ENCODE data around the gene PHKB.

PHKB gene

DNA sequence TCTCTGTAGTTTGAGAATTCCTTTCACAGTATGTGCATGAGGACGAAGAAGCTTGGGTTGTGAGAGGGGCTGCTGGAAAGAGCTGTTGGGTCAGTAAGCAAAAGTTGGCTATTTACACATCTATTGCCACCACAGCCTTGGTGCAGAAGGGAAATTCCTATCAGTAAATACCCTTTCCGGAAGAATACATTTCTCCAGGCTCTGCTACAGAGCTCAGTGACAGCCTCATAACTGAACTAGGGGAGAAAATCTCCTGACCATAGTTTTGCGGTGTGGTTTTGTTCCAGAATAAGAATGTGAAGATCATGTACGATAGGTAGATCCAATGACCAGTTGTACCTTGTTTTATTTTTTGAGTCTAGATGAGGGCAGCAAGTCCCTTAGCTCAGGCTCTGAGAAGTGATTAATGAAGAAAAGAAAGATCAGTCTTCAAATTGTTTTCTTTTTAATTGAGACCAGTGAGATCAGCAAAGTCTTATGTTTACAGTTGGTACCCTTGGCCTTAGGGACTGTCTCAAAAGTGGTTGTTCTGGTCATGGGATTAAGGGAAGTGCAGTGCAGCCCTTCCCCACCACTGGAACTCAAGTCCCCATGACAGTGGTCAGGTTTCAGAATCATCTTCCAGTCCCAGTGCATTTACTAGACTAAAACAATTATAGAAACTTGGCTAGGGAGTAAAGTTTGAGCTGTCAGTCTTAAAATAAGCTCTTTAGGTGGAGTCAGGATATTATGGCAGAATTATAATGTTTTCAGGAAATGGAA, 123.5 kb downstream of the PHKB start:
- TF ChIP-seq POLR2A (IDR thresholded peaks at IDR 0.05; ENCODE audit: low read depth, low read length): no peak
- no peak for FAIRE-seq
- DNase-seq (ENCODE audit: insufficient read length): no peak

DNA sequence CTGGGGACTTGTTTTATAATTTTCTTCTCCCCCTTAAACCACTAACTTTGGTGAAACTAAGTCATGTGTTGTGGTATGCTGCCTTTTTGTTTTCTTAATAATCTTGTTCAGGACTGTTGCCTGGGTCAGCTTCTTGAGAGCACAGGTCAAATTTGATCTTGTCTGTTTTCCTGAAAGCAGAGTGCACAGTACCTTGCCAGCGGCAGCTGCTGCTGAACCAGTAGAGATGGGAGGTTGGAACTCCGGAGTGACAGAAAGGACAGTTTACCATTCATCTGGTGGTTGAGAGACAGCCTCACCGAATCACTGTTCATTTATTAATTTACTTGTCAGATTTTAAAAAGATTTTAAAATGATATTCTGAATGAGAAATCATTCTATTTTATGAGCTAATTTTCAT, 125.0 kb downstream of the PHKB start:
- FAIRE-seq: no peak
- TF ChIP-seq POLR2A (IDR thresholded peaks at IDR 0.05; ENCODE audit: low read depth, low read length): no peak
- no peak for TF ChIP-seq TAF1 (IDR thresholded peaks at IDR 0.05; ENCODE audit: borderline replicate concordance, low read depth, low read length)
- no peak for TF ChIP-seq POLR2AphosphoS5 (IDR thresholded peaks at IDR 0.05; ENCODE audit: low read depth, low read length)
- no peak for DNase-seq (ENCODE audit: insufficient read length)

DNA sequence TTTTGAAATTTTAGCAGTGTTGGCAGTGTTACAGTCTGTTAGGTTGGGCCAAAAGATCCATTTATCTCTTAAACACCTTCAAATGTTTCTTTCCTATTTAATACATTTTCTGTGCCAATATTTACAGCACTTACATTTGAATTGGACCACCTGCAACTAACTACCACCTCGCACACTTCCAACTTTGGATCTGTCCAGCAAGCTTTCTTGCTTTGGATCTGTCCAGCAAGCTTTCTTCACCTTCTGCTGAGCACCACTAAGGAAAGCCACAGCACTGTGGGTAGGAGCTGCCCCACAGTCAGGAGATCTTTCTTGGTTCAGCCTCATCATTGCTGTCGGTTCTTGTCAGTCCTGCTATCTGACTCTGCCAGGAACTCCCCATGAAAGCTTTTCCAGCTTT, 129.3 kb downstream of the PHKB start:
- TF ChIP-seq POLR2A (IDR thresholded peaks at IDR 0.05; ENCODE audit: low read depth, low read length) (no peak), TAF1 (IDR thresholded peaks at IDR 0.05; ENCODE audit: borderline replicate concordance, low read depth, low read length) (no peak), POLR2AphosphoS5 (IDR thresholded peaks at IDR 0.05; ENCODE audit: low read depth, low read length) (no peak)
- FAIRE-seq: no peak
- no peak for DNase-seq (ENCODE audit: insufficient read length)

DNA sequence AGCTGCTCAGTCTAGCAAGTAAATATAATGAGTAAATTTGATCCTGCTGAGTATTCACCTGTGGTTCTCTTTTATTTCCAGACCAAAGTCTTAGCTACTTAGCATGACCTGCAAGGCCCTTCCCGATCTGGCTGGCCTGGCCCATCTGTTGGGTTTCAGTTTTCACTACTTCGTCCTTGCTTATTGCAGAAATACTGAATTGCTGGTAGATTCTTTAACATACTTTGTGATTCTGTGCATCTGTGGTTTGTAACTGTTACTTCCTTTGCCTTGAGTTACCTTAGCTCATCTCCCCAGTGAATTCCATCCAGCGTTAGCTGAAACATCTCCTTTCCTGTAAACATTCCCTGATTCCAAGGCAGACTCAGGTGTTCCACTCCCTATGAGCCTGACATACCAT, 131.1 kb downstream of the PHKB start:
- FAIRE-seq (no peak), DNase-seq (ENCODE audit: insufficient read length) (no peak)
- no peak for TF ChIP-seq TAF1 (IDR thresholded peaks at IDR 0.05; ENCODE audit: borderline replicate concordance, low read depth, low read length)
- TF ChIP-seq POLR2AphosphoS5 (IDR thresholded peaks at IDR 0.05; ENCODE audit: low read depth, low read length): no peak
- no peak for TF ChIP-seq POLR2A (IDR thresholded peaks at IDR 0.05; ENCODE audit: low read depth, low read length)

DNA sequence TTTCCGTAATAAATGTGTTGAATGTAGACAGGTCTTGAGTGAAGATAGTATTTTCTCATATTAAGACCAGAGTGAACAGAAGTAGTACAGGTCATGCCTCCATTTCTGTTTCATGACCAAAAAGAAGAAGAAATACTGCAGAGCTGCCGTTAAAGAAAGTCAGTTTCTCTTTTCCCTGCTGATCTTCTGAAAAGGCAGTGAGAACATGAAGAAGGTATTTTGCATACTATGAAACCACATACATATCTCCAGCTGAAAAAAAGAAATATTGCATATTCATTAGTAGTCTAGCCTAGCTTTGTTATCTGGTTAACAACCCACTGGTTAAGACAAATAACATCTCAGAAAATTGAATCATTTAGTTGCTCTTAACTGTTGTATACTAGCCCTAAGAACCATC, 138.4 kb downstream of the PHKB start:
- FAIRE-seq (peak; percentile 56), DNase-seq (ENCODE audit: insufficient read length) (no peak)
- TF ChIP-seq TAF1 (IDR thresholded peaks at IDR 0.05; ENCODE audit: borderline replicate concordance, low read depth, low read length) (no peak), POLR2AphosphoS5 (IDR thresholded peaks at IDR 0.05; ENCODE audit: low read depth, low read length) (no peak), POLR2A (IDR thresholded peaks at IDR 0.05; ENCODE audit: low read depth, low read length) (no peak)

DNA sequence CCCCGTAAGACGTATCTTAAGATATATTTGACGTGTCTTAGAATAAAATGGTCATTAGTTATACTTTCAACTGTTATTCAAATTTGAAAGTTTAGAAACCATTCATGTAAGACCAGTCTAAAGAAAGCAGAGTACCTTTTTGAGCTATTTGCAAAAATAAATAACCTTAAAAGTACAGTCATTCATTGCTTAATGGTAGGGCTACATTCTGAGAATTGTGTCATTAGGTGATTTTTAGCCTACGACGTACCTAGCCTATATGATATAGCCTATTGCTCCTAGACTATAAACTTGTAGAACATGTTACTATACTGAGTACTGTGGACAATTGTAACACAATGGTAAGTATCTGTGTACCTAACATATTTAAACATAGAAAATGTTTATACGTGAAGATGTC, 139.2 kb downstream of the PHKB start:
- TF ChIP-seq TAF1 (IDR thresholded peaks at IDR 0.05; ENCODE audit: borderline replicate concordance, low read depth, low read length): no peak
- no peak for FAIRE-seq
- DNase-seq (ENCODE audit: insufficient read length): no peak

DNA sequence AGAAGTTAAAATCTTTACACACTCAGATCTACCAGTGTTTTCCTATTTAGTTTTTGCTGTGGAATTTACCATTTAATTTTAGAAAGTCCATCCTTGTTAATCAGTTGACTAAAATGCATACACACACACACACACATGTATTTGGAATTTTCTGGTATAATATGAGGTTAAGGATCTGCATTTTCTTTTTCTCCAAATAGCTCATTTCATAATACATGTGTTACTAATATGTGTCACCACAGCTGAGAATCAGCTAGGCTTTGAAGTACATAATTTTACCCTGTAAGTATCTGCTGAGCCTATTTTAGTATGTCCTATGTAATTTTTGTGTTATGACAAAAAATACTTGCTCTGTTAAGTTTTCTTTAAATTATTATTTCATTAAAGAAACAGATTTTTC, 143.2 kb downstream of the PHKB start:
- FAIRE-seq (no peak), DNase-seq (ENCODE audit: insufficient read length) (no peak)
- TF ChIP-seq POLR2AphosphoS5 (IDR thresholded peaks at IDR 0.05; ENCODE audit: low read depth, low read length) (no peak), TAF1 (IDR thresholded peaks at IDR 0.05; ENCODE audit: borderline replicate concordance, low read depth, low read length) (no peak), POLR2A (IDR thresholded peaks at IDR 0.05; ENCODE audit: low read depth, low read length) (no peak)

DNA sequence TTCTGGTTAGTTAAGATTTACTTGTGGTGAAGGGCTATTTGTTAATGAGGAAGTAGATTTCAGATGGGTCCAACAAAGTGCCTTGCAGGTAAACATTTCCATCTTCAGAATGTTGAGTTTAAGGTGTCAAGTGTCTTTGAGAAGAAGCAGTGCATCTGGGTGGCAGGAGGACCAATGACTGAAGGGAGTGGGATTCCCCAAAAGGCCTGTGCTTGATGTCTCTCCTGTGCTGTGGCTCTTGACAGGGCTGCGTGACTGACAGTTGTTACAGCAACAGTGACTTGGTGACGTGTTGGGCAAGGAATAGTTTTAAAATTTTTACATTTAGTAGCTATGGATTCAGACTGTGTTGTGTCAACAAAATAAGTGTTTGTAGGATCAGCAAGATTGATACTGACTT, 149.9 kb downstream of the PHKB start:
- DNase-seq (ENCODE audit: insufficient read length) (no peak), FAIRE-seq (no peak)
- TF ChIP-seq TAF1 (IDR thresholded peaks at IDR 0.05; ENCODE audit: borderline replicate concordance, low read depth, low read length): no peak
- TF ChIP-seq POLR2AphosphoS5 (IDR thresholded peaks at IDR 0.05; ENCODE audit: low read depth, low read length): no peak
- no peak for TF ChIP-seq POLR2A (IDR thresholded peaks at IDR 0.05; ENCODE audit: low read depth, low read length)

DNA sequence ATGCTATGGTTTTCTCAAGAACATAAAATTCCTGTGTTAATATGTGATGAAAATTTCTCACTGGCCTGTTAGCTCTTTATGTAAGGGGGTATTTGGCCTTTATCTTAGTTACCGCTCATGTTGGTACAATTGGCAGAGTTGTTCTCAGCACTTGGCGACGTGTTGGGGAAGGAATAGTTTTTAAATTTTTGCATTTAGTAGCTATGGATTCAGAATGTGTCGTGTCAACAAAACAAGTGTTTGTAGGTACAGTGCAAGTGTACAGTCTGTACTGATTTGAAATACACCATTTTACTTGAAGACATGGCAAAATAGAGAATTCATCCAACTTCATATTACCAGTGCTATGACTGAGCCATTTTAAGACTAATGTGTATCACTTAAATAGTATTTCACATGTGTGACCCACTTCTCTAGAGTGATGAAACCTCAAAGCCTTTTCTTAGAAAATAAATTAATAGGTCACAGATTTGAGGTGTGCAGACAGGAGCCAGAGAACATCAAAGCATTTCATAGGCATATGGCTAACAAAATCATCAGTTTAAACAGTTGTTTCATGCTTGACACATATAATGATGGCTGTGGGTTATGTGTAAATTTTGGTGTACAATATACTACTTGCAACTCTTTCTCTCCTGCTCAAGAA, 150.8 kb downstream of the PHKB start:
- TF ChIP-seq TAF1 (IDR thresholded peaks at IDR 0.05; ENCODE audit: borderline replicate concordance, low read depth, low read length) (no peak), POLR2AphosphoS5 (IDR thresholded peaks at IDR 0.05; ENCODE audit: low read depth, low read length) (no peak), POLR2A (IDR thresholded peaks at IDR 0.05; ENCODE audit: low read depth, low read length) (no peak)
- no peak for DNase-seq (ENCODE audit: insufficient read length)
- no peak for FAIRE-seq

DNA sequence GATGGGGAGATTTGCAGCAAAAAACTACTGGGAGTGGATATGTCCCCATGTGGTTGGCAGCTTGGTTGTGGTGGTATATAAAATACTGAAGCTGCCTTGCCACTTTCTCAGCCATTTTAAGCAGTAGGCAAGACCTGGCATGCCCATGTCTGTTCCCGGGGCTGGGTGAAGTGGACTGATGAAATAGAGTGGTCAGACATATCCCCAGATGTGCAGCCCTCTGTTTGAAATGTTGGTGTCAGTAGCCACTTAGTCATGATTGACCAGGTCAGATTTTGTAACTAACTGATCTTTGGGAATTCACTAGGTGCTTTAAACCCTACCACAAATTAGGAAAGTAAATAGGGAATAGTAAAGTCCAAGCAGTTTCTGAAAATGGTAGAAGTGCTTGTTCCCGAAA, 151.6 kb downstream of the PHKB start:
- DNase-seq (ENCODE audit: insufficient read length) (no peak), FAIRE-seq (no peak)
- TF ChIP-seq POLR2A (IDR thresholded peaks at IDR 0.05; ENCODE audit: low read depth, low read length) (no peak), TAF1 (IDR thresholded peaks at IDR 0.05; ENCODE audit: borderline replicate concordance, low read depth, low read length) (no peak), POLR2AphosphoS5 (IDR thresholded peaks at IDR 0.05; ENCODE audit: low read depth, low read length) (no peak)

DNA sequence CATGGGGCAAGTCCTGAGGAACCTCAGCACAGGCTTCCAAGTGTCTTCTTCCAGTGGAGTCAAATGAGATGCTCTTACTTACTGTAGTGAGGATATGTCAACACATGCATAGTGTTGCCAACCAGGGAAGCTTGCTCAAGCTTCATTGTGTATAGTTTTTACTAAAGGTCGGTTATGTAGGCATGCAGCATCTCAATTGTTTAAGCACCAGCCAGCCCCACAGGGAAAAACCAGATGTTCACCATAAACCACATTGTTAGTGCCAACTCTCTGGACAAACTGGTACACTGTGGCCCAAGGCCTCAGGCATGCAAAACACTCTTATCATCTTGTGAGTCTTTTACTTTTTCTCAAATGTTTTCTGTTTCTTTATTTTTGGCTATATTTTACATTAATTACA, 152.1 kb downstream of the PHKB start:
- TF ChIP-seq POLR2AphosphoS5 (IDR thresholded peaks at IDR 0.05; ENCODE audit: low read depth, low read length) (no peak), POLR2A (IDR thresholded peaks at IDR 0.05; ENCODE audit: low read depth, low read length) (no peak), TAF1 (IDR thresholded peaks at IDR 0.05; ENCODE audit: borderline replicate concordance, low read depth, low read length) (no peak)
- no peak for DNase-seq (ENCODE audit: insufficient read length)
- FAIRE-seq: no peak

DNA sequence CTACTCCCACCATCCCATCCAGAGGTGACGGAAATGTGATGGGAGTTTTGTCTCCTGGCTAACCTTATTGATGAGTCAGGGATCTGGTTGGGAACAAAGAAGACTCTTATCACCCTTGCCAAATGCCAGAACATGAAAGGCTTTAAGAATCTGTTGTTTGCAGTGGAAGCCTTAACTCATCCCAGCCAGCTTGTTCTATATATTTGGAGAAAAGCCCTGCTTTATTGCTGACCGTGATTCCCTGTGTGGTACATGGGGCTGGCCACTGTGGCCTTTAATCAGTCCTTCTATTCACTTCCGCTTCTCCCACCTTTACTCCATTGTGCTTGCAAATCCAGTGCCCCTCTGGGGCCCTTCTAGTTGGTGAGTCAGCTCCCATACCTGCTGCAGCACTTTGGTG, 156.6 kb downstream of the PHKB start:
- FAIRE-seq (no peak), DNase-seq (ENCODE audit: insufficient read length) (no peak)
- TF ChIP-seq TAF1 (IDR thresholded peaks at IDR 0.05; ENCODE audit: borderline replicate concordance, low read depth, low read length) (no peak), POLR2AphosphoS5 (IDR thresholded peaks at IDR 0.05; ENCODE audit: low read depth, low read length) (no peak), POLR2A (IDR thresholded peaks at IDR 0.05; ENCODE audit: low read depth, low read length) (no peak)

All from GM12892 (cell line).